DMS53 treated with DMSO at 0.1 percent for 48 hours (cell line): Measurements from ENCODE around the gene BRPF3.

Source experiments
- DNase-seq: peaks from one replicate; lab custom pipeline; 2025; ENCODE audit not compliant: unreplicated experiment; lab: John Stamatoyannopoulos, UW

The BRPF3 gene

GRCh38 chr6:36227379-36228228, 31.1 kb downstream of the BRPF3 start:
- no peak for DNase-seq

DNA sequence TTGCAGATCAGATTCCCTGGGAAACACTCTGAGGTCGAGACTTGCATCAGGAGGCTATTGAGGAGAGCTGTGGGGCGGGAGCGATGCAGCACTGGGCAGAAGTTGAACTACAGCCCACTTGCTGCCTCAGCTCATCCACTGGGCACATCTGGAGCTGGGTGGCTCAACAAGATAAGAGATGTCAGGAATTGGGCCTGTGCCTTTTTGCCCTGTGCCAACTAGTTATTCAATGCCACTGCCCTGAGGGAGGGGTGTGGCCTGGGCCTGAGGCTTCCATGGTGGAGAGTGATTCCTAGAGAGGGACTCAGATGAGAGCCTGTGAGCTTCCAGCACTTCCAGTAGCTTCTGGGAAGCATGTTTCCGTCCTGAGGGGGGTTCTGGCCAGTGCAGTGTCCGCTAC, 32.7 kb downstream of the BRPF3 start:
- DNase-seq, result no peak

- no peak for DNase-seq
These were observed 33.8 kb downstream of the BRPF3 start for GRCh38 chr6:36230371-36230770.

DNA sequence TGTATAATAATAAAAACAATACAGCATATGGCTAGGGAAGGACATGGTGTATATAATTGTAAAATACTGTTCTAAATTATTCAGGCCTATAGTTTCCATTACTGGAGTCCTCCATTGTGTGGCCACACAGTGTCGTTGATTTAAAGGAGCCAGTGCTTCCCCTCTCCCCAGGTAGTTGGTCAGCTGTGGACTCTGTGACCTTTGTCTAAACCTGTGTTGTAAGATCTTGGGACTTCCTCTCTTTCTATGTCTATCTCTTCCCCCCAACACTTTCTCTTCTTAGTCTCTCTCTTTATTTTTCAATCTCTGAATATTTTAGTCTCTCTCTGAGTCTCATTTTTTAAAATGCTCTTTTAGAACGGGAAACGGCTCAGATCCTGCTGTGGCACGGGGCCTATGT, 35.6 kb downstream of the BRPF3 start:
- DNase-seq, result no peak

DNA sequence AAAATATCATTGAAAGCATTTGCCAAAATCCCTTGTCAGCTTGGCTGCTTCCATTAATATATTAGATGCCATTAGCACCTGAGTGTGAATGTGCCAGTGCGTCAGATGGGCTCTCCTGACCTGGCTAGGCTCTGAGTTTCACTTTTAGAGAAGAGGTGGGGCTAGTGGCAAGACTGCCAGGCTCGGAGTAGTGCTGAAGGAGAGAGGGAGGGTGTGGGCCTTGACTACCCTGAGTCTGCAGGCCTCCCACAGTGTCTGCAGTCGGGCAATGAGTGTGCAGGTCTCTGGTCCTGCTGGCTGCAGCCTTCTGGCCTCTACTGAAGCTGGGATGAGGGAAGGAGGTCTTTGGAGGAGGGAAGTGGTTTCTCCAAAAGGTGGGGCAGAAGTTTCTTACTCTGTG, 38.8 kb downstream of the BRPF3 start:
- no peak for DNase-seq

DNA sequence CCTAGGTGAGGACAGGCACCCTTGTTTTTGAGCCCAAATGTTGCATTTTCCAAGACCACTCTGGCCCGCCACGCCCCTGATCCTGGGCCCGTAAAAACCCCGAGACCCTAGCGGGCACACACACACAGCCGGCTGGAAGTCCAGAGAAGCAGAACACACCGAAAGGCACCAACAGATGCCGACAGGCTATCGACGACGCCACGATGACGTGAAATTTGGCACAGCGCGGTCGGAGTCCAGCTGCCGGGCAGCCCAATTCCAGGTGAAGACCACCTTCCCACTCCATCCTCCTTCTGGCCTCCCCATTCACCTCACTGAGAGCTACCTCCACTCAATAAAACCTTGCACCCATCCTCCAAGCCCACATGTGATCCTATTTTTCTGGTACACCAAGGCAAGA, 39.3 kb downstream of the BRPF3 start:
- no peak for DNase-seq

GRCh38 chr6:36239774-36240173, 43.2 kb downstream of the BRPF3 start:
- DNase-seq, result no peak

- DNase-seq, result no peak
These were observed 45.2 kb downstream of the BRPF3 start for GRCh38 chr6:36241728-36242127.

GRCh38 chr6:36242161-36242560, 45.6 kb downstream of the BRPF3 start:
- DNase-seq, result no peak

GRCh38 chr6:36242626-36243025, 46.1 kb downstream of the BRPF3 start:
- DNase-seq, result no peak

DNA sequence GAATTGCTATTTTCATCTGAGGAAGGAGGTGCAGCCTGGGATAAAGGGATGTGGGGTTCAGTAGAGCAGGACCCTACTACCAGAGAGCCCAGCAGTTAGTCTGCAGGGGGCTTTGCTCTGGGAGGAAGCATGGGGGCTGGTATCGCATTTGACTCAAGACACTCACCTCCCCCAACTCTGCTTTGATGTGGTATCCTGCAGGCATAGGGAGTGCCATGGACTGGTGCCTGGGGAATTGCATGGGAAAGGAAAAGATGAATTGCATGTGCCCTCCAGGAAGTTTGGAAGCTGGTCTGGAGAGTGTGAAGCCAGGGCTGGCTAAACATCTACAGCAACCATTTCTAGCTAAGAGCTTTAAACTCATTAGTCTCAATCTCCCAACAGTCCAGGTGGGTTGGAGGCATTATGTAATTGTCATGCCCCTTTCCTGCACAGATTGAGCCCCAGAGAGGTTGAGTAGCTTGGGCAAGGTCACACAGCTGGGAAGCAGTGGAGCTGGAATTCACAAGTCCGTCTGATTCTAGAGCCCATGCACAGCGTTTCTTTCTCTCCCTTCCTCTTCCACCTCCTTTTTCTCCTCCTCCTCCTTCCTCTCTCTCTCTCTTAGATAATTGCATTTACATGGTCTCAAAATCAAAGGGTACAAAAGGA, 47.1 kb downstream of the BRPF3 start:
- no peak for DNase-seq

- no peak for DNase-seq
These were observed 48.2 kb downstream of the BRPF3 start for GRCh38 chr6:36244641-36245280.

- no peak for DNase-seq
These were observed 49.1 kb downstream of the BRPF3 start for GRCh38 chr6:36245572-36246061.

GRCh38 chr6:36246506-36247268, 50.1 kb downstream of the BRPF3 start:
- DNase-seq, result no peak

DNA sequence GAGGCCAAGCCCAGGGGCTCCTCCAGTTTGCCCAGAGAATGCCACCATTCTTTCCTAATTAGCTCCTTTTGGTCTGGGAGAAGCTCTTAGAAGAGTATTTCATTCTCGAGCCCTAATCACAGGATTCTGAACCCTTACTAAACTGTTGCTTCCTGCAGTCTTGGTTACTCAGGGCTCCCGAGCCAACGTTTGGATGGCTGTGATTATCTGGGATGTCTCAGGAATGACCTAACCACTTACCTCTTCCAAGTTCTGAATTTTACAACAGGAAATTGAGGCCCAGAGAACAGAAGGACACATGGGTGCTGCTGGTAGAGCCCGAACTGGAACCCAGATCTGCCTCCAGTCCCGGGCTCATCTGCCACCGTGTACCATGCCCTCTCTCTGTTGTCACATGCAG, 51.1 kb downstream of the BRPF3 start:
- DNase-seq, result no peak

DNA sequence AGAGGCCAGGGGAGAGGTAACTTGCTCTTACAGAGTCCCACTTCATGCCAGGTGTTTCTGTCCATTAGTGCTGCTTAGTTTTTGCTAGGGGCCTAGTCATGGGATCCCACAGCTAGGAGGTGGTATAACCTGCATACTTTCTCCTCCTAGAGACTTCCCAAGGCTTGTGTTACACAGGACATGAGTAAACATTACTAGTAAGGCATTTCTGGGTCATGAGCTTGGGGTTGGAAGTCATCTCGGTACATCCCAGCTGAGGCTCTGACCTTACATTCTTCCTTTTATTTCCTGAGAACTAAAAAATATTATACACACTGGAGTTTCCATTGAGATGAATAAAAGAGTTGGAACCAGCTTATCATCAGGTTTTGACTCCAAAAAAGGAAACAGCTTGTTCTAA, 52.4 kb downstream of the BRPF3 start:
- no peak for DNase-seq

DNA sequence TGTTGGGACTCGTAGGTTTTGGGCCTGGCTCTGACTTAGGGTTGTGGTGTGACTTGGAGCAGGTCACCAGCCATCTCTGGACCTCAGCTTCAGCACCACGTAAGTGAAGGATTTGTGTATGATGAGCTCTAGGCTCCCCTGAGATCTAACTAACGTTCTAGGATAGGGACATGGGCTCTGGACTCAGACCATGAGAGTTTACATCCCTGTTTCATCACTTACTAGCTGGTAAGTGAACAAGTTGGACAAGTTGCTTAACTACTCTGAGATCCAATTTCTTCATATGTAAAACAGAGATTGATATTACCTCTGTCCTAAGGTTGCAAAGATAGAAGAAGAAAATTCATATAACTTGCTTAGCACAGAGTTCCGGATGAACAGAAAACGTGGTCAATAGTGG, 53.0 kb downstream of the BRPF3 start:
- no peak for DNase-seq

GRCh38 chr6:36252005-36252404, 55.5 kb downstream of the BRPF3 start:
- no peak for DNase-seq

DNA sequence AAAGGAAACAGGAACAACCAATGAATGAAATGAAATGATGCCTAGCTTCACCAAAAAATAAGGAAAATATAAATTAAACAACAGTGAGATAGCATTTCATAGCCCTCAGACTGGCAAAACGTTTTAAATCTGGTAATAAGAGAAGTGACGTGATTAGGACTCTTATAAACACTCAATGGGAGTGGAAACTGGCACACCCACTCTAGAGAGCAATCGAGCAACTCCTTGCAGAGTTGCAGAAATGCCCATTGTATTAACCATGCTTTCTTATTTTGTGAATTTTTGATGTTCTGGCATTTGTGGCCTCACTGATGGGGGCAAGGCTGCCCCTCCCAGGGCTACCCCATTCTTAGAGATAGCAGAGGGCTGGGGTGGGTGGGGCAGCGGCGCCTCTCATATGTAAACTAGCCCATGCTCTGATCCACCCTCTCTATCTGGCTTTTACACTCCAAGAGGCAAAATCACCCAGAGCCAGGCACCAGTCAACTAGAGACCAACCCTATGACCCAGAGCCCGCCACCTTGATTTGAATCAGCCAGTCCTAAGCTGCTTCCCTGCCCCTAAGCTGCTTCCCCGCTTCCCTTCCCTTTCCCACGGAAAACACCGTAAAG, 67.0 kb downstream of the BRPF3 start:
- no peak for DNase-seq

DNA sequence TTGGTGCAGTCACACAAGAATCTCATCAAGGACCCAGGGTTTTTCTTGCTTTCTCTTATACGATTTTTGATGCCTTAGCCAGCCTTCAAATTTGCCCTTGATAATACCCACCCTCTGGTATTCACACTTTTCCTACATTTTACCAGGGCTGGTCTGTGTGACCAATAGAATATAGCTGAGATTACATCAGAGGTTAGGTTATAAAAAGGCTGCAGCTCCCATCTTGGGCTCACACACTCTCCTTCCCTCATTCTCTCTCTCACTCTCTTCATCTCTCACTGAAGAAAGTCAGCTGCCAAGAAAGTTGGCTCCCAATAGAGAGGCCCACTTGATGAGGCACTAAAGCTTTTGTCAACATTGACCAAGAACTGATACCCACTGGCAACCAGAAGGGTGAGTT, 69.2 kb downstream of the BRPF3 start:
- no peak for DNase-seq
